ENCODE measurements around the gene TNIP1.

TNIP1 gene

DNA sequence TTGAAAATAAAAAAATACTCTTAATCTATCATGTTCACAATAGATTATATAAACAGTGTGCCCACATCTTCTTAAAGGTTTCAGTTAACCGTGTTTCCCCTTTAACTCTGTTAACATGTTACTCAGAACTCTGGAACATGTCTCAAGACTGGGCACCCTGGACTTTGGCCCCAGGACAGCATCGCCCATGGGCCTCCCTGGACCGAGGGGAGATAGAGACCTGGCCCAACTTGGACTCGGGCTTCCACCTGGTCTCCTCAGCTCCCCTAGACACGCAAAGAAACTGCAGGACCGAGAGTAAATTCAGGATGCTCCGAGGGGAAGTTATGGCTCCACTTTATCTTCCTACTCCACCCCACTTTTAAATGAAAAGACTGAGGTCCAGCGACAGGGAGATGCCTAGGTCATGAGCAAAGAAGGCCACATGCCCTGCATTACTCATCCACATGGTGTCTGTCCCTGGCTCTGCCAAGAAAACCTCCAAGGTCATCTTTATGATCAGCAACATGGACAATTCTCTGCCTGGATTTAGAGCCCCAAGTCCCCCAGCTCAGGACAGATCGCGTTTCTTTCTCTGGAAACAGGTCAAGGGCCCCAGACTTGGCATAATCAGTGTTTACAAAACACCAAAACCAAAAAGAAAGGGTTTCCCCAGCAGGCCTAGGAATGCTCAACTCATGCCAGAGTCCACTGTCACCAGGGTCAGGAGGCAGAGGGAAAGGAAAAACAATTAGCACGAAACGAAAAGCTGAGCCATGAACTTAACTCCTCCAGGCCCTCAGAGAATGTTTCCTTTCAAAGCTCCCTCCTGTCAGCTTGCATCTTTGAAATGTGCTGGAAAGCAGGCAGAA, 43.0 kb downstream of the TNIP1 start:
- no peak for DNase-seq

DNA sequence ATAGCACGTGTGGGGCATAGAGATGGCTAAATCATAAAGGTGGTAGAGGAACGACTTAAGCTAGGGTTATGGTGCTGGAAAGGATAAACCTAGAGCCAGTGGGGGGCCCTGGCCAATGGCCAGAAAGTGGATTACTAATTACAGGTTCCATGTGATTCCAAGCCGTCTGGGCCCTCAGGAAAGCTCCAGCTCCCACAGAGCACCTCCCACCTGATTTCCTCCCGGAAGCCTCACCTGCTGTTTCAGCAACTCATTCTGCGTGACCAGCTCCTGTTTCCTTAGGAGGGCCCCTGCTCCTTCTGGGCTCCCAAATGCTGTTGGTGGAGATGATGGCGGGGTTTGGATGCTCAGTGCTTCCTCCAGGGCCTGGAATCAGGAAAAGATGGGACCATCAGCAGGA, 44.3 kb downstream of the TNIP1 start:
- no peak for DNase-seq

DNA sequence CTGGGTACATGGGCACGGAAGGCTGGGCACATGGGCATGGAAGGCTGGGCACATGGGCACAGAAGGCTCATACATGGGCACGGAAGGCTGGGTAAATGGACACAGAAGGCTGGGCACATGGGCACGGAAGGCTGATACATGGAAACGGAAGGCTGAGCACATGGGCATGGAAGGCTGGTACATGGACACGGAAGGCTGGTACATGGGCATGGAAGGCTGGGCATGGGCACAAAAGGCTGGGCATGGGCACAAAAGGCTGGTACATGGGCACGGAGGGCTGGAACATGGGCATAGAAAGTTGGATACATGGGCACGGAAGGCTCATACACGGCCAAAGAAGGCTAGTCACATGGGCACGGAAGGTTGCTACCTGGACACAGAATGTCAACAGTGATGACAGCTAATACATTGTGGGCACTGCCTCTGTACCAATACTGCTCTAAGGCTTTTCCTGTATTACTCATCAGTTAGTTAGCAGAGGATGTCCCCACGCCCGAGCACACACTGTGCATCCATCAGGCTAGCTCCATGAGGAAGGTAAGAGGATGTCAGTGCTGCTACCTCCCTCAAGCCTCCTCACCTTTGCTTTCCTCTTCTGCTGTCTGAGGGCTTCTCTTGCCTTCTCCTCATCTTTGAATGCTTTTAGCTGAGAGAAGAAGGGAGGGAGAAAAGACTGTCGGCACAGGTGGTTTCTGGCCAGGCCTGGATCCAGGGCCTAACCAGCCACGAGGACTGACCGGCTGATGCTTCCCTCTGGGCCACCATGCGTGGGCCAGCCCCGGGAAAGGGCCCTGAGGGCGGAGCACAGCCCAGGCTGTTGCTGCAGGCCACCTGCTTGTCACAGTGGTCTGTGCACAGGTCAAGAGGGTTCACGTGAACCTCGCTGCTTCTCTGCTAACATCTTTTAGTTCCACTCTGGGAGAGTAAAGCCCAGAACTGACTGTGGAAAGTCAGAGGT, 46.1 kb downstream of the TNIP1 start:
- DNase-seq, result no peak

DNA sequence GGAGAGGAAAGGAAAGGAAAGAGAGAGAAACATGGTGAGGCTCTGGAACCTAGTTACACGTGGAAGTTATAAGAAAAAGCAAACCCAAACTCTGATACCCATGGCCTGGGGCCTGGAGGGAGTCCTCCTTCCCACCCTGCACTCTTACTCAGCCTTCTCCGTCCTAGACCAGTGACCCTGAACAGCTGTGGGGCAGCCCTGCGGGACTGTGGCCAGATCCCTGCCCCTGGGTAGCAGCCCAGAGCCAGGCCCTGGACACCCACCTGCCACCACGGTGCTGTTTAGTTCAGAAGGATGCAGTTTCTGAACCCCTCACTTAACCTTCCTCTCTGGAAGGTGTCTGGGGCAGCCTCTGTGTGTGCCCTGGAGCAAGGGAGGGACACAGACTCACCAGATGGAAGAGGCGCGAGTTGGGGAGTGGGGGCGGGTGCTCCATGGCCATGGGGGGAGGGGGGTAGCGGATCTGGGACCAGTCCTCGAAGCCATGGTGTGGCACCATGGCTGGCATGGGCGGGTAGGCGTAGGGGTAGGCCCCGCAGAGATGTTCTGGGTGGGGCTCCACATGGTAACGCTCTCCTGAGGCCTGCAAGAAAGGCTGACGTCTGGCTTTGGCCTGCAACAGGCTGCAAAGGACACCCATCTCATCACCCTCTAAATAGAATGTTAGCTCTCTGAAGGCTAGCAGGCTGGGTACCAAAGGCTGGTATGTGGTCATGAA, 47.5 kb downstream of the TNIP1 start:
- no peak for DNase-seq

DNA sequence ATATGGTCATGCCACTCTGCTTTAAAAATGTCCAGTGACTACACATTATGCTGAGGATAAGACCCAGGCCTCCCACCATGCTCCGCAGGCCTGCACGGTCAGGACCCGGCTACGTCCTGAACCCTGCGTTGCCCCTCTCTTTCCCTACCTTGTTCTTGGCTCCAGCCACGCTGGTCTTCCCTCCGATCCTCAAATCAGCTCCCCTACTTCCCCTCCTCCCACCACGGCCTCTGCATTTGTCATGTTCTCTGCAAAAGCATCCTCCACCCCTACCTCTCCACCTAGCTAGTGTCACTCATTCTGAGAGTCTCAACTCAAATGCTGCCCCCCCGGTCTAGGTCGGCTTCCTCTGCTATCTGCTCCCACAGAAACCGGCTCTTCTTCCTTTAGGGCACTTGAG, 49.3 kb downstream of the TNIP1 start:
- no peak for DNase-seq

DNA sequence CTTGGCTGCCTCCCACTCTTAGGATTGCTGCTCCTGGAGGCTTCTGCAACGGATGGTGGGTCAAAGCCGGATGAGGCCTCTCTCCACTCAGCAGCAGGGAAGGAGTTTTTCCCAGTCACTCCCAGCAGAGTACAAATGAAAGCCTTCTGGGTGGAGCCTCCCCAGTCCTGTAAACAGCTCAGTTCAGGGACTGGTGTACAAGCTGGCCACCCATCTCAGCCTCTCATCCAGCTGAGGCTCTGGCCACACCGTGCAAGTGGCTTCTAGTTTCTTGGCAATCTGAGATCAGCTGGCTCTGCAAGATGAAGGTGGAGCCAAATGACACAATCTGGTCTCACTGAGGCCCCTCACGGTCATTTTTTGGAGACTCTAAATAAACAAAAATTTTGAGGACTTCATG, 50.5 kb downstream of the TNIP1 start:
- no peak for DNase-seq

DNA sequence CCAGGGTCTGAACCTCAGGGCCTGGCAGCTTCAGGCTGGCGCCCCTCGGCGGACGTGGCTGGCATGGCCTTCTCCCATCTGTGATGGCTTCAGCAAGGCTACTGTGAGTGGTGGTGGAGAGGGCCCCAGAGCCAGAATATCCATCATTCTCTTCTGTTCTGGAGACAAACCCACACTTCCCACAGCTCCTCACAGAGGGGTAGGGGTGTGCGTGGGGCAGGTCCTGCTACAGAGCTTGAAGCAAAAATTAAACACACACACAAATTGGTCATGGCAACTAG, 50.8 kb downstream of the TNIP1 start:
- no peak for DNase-seq

DNA sequence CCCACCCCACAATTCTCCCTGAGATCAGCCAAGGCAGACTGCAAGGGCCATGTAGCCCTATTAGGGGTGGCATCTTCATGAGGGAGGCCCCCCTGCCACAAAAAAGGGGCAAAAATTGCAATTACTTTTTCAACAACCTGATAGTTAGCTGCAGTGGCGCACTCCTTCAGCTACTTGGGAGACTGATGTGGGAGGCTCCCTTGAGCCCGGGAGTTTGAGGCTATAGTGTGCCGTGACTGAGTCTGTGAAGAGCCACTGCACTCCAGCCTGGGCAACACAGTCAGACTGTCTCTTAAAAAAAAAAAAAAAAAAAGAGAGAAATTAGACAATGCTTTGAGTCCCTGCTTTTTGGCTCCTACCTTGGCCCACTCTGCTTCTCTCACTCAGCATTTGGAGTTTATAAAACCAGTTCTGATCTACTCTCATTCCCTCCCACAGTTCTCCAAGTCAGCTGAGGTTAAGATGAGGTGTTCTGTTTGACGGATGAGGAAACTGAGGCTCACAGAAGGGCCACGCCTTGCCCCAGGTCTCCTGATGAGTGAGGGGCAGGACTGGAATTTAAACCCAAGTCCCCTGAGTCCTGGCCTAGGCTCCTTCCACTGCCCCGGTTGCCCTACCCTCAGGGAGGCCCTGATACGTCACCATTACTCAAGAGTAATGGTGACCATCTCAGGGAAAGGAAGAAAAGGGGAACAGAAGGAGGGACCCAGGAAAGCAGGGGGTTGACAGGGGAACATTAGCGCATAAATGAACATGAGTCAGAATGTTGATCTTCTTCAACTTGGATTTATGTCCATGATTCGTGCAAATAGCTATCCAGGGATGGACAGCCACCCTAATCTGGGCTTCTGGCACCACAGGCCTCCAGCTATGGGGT, 51.4 kb downstream of the TNIP1 start:
- no peak for DNase-seq

DNA sequence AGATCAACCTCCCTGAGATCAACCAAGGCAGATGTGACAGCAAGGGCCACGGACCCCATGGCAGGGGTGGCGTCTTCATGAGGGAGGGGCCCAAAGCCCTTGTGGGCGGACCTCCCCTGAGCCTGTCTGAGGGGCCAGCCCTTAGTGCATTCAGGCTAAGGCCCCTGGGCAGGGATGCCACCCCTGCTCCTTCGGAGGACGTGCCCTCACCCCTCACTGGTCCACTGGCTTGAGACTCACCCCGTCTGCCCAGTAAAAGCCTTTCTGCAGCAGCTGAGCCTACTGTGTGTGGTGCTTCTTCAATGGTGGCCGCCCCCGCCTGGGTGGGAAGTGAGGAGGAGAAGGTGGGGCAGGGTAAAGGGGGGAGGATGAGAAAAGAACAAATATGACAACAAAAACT, 52.1 kb downstream of the TNIP1 start:
- DNase-seq, result no peak

DNA sequence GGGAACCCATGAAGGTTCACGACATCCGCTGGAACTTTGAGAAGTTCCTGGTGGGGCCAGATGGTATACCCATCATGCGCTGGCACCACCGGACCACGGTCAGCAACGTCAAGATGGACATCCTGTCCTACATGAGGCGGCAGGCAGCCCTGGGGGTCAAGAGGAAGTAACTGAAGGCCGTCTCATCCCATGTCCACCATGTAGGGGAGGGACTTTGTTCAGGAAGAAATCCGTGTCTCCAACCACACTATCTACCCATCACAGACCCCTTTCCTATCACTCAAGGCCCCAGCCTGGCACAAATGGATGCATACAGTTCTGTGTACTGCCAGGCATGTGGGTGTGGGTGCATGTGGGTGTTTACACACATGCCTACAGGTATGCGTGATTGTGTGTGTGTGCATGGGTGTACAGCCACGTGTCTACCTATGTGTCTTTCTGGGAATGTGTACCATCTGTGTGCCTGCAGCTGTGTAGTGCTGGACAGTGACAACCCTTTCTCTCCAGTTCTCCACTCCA, 52.8 kb downstream of the TNIP1 start:
- no peak for DNase-seq

DNA sequence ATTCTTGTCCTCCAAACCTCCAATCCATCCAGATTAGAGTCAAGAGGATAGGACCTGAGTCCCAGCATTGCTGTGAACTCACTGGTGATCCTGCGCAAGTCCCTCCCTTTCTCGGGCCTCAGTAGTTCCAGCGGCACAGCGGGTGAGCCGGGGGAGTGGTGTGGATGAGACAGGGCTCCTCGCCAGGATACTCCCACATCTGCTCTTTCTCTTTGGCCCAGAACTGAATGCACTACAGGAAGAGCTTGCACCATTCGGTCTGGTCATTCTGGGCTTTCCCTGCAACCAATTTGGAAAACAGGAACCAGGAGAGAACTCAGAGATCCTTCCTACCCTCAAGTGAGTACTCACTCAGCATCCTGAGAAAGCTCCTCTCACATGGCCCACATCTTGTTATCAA, 54.2 kb downstream of the TNIP1 start:
- no peak for DNase-seq

DNA sequence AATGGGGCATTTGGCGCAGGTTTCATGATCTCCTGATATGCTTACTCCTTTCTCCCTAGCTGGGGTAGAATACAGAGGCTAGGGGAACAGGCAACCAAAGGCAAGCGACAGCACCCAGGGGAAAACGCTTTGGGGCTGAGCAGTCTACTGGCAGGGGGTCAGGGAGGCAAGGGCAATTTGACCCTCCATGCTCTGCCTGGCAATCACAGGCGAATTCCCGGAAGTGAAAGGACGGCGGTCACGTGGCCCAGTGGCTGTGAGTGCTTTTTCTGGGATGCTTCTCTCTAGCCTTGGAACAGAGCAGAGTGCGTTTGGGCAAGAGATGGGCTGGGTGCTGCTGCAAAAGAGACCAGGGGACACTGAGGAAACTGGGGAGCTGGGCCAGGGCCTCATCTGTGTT, 54.7 kb downstream of the TNIP1 start:
- DNase-seq, result no peak

DNA sequence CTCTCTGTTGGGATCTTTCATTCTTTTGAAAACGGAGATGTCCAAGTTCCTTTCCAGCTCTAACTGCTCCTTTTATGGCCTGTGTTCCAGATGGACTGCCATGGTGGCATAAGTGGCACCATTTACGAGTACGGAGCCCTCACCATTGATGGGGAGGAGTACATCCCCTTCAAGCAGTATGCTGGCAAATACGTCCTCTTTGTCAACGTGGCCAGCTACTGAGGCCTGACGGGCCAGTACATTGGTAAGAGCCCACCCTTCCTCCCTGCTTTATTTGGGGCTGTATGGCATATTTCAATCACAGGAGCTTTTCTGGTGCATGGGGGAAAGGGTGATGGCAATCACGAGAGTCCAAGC, 55.6 kb downstream of the TNIP1 start:
- no peak for DNase-seq

DNA sequence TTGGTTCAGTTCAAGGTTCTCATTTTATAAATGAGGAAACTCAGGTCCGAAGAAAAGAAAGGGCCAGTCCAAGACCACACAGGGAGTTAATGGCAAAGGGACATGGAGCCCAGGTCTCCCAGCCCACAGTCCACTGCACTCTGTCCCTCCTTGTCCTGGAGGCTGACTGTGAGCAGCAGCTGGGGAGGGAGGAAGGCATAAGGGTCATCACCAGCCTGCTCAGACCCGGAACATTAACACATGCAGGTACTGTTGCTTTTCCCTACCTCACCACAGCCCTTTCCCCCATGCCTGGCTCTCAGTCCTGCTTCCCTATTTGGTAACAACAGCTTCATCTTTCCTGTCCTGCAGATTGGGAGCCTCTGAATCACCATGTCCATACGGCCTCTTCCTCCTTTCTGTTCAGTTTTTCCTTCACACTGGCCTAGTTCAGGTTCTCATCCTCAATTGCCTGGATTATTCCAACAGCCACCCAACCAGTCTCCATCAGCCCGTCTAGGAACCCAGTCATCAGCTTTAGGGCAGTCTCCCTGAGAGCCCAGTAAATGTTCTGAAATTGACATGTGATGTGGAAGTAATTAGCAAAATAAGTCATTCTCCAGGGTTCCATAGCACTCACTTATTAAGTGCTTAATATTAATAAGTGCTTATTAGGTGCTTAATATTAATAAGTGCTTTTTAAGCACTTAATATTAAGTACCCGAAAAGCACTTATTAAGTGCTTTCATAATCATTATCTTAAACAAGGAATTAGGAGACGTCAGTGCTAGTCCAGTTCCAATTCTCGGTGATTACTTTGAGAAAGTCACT, 56.2 kb downstream of the TNIP1 start:
- DNase-seq, result no peak

DNA sequence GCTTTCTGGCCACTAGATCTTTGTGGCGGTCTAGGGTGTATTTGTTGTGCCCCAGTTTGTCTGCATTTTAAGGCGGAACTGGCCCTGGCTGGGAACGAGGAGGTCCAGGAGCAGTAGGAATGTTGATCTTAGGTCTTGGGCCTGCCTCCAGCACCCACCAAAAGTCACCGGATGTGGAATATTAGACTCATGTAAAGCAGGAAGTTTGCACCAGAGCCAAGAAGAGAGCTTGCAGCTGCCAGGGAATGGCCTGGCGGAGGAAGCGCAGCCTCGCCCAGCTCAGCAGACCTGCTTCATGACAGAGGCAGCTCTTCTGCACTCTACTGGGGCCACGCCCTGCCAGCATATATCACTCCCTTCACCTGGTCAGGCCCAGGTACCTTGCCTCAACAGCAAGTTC, 57.2 kb downstream of the TNIP1 start:
- DNase-seq, result no peak

DNA sequence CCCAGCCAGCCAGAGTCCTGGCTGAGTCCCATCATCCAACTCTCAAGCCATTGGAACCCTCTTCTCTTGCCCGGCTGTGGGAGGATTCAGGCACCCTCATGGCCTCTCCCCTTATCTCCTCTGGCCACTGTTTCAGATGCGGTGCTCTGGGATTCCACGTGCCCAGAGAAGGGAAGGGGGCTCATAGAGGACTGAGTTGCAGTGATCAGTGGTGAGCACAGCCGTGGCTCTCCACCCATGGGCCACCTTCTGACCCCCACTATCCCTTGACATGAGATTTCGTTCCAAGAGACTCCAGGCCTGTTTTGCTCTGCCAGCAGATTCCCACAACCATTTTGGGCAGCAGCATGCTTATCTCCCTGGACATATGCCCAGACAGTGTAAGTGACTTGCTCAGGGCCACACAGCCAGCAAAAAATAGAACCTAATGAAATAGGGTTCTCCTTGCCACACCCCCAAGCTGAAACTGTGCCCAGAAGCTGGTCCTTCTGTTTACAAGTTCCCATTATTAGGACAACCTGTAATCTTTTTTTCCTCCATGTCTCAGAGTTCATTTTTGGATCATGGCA, 57.7 kb downstream of the TNIP1 start:
- no peak for DNase-seq

DNA sequence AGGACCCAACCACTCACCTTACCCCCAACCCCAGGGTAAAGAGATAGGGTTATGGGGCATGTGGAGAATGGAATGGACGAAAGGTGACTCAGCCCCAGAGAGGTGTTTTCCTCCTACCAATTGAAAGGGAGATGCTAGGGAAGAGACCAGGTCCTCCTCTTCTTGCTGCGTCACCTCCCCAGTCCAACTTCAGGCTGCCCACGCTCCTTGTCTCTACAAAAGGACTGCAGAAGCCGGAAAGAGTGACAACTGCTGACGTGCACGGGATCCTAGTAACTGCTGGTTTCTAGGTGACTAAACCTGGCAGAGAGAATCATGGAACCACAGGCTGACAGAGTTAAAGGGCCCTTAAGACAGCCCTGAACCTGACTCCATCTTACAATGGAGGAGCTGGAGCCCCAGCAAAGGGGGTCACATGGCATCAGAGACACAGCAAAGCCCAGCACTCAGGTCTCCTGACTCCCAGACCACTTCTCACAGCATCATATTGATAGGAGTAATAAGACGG, 58.3 kb downstream of the TNIP1 start:
- DNase-seq, result no peak

DNA sequence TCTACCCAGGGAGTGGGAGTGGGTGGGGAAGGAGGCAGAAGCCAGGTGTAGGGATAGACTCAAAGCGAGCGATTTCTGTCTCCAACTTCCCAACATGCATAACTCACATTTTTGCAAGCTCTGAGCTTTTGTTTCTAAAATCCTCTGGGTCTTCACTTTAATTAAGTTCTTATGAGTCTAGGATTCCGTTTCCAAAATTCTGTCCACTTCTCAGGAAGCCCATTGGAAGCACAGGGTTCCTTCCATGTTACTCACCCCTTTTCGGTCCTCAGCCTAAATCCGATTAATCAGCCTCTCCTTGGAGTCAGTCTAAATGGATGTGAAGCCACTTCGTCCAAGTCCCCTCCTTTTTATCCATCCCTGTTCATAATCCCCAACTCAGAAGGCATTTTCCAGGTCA, 59.1 kb downstream of the TNIP1 start:
- DNase-seq, result no peak

DNA sequence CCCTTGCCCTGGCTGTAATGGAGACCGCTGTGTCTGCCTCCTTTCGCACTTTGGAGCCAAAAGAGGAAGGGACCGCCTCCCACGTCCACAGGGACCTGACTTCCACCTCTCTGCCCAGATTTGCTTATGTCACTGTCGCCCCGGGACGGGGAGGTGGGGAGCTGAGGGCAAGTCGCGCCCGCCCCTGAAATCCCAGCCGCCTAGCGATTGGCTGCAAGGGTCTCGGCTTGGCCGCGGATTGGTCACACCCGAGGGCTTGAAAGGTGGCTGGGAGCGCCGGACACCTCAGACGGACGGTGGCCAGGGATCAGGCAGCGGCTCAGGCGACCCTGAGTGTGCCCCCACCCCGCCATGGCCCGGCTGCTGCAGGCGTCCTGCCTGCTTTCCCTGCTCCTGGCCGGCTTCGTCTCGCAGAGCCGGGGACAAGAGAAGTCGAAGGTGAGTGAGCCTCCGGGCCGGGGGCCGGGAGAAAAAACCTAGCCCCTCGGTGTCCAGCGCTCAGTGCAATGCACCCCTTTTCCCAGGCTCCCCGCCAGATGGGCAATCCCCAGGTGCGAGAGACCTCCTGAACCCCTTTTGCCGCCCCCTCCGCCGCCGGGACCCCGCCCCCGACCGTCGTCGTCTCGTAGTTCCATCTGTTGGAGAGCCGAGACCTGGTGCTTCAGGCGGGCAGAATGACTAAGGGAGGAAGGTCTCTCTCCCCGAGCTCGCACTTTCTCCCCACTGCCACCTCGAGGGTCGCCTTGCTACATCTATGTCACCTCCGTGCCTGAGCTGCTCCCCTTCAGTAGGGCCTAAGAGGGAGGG, 60.3 kb downstream of the TNIP1 start, which contains the start of gene GPX3:
Gene GPX3, plus strand, starts transcription at position 288 of the 807 bp plus-strand sequence. Its CDS starts 64 bp downstream, at position 352.
- no peak for DNase-seq

DNA sequence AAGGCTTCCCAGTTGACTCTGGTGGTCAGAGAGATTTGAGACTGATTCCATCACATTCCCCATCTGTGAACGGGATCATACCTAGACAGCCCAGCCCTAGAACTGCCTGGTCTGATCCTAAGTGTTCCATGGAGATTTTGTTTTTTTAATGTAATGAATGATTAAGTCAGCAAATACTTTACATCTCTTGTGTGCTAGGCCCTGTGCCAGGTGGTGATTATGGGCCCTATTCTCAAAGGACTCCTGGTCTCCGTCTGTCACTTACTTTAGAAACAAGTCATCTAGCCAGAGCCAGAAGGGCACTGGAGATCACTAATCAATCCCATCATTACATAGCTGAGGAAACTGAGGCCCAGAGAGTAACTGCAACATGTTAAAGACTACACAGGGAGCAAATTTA, 61.5 kb downstream of the TNIP1 start:
- DNase-seq, result no peak

Measured in NK-92 treated with Interleukin-12 subunit alpha and Interleukin-12 subunit beta, amount 100 ng/mL, for 24 hours (cell line).